IMR-90 (cell line): ENCODE results near the gene TSPYL1. TPM values are rescaled to one million over a fixed set of nuclear protein-coding genes. Genes with fewer than 3 reads are reported as not detected.

Source experiments
- ATAC-seq: fragments of 200-7000 bp; cut with Tn5 transposase; 2 replicates; pipeline ENCODE4 v1.9.1; 2020; ENCODE audit warnings: low read depth, mild to moderate bottlenecking, moderate library complexity
- BruUV-seq: library from RNA; stranded (reverse); fragments of 400-500 nt; replicated peaks from 2 replicates; lab custom pipeline; 2021; lab: Mats Ljungman, UMichigan
- CTCF ChIA-PET: fragments of 300-600 bp; formaldehyde crosslinking; extraction: SDS; loops from one replicate; lab custom pipeline; 2021; ENCODE audit warnings: antibody characterized with exemption; lab: Yijun Ruan, JAX
- POLR2A ChIA-PET: fragments of 300-600 bp; sonication (Branson Sonifier 250); formaldehyde crosslinking; loops from one replicate; lab custom pipeline; 2022; ENCODE audit warnings: antibody characterized with exemption; ENCODE audit not compliant: unreplicated experiment; lab: Charles Lee
- DNase-seq: peaks from one replicate; pipeline ENCODE4 v3.0.0; 2013
- H2AFZ ChIP-seq: replicated peaks from 2 replicates; pipeline ENCODE3; 2013; ENCODE audit warnings: low read length, mild to moderate bottlenecking; ENCODE audit not compliant: poor library complexity
- H2AK5ac ChIP-seq: 2 replicates; pipeline ENCODE4 v1.6.1; 2013; ENCODE audit warnings: low read depth, low read length, inconsistent platforms
- H2AK9ac ChIP-seq: replicated peaks from 2 replicates; pipeline ENCODE3; 2013; ENCODE audit warnings: mild to moderate bottlenecking, low read depth, low read length, moderate library complexity; ENCODE audit not compliant: poor library complexity
- H2BK120ac ChIP-seq: 2 replicates; pipeline ENCODE4 v1.6.1; 2013; ENCODE audit warnings: low read depth, low read length, inconsistent platforms
- H2BK15ac ChIP-seq: 3 replicates; pipeline ENCODE4 v1.6.1; 2013; ENCODE audit warnings: low read depth, low read length, inconsistent platforms
- H2BK20ac ChIP-seq: 2 replicates; pipeline ENCODE4 v1.6.1; 2013; ENCODE audit warnings: low read depth, mild to moderate bottlenecking, inconsistent platforms, low read length, moderate library complexity
- H2BK5ac ChIP-seq: 2 replicates; pipeline ENCODE4 v1.6.1; 2013; ENCODE audit warnings: mild to moderate bottlenecking, low read depth, low read length, inconsistent platforms; ENCODE audit not compliant: poor library complexity, severe bottlenecking
- H3K14ac ChIP-seq: replicated peaks from 2 replicates; pipeline ENCODE4 v1.6.1; 2013; ENCODE audit warnings: low read depth, low read length, inconsistent platforms
- H3K18ac ChIP-seq: 2 replicates; pipeline ENCODE4 v1.6.1; 2013; ENCODE audit warnings: low read depth, low read length, control low read depth
- H3K23ac ChIP-seq: 2 replicates; pipeline ENCODE4 v1.6.1; 2013; ENCODE audit warnings: low read depth, low read length, inconsistent platforms
- H3K27ac ChIP-seq: 2 replicates; pipeline ENCODE4 v1.5.1; 2013; ENCODE audit warnings: mild to moderate bottlenecking, control low read depth, low read length; ENCODE audit not compliant: insufficient read depth
- H3K27me3 ChIP-seq: 2 replicates; pipeline ENCODE4 v1.6.1; 2013; ENCODE audit warnings: low read length; ENCODE audit not compliant: control insufficient read depth, insufficient read depth
- H3K36me3 ChIP-seq: 2 replicates; pipeline ENCODE4 v1.6.1; 2013; ENCODE audit warnings: low read length, mixed read lengths; ENCODE audit not compliant: control insufficient read depth, insufficient read depth
- H3K4ac ChIP-seq: 2 replicates; pipeline ENCODE4 v1.6.1; 2013; ENCODE audit warnings: low read depth, low read length, inconsistent platforms
- H3K4me1 ChIP-seq: 2 replicates; pipeline ENCODE4 v1.6.1; 2013; ENCODE audit warnings: low read length, mixed read lengths; ENCODE audit not compliant: control insufficient read depth, insufficient read depth
- H3K4me2 ChIP-seq: 2 replicates; pipeline ENCODE4 v1.6.1; 2013; ENCODE audit warnings: low read depth, mild to moderate bottlenecking, control low read depth, low read length, moderate library complexity
- H3K4me3 ChIP-seq: 2 replicates; pipeline ENCODE4 v1.5.1; 2013; ENCODE audit warnings: low read depth, mild to moderate bottlenecking, control low read depth, low read length, moderate library complexity; ENCODE audit not compliant: insufficient read depth
- H3K56ac ChIP-seq: 2 replicates; pipeline ENCODE4 v1.6.1; 2013; ENCODE audit warnings: low read length, inconsistent platforms; ENCODE audit not compliant: insufficient read depth; ENCODE audit errors: extremely low read depth
- H3K79me1 ChIP-seq, 2 experiments: 2 replicates each; pipeline ENCODE4 v1.6.1; 2013; ENCODE audit warnings: low read length in 2 of 2, inconsistent platforms in 1 of 2, low read depth in 1 of 2
- H3K9ac ChIP-seq: 2 replicates; pipeline ENCODE4 v1.6.1; 2013; ENCODE audit warnings: low read depth, low read length, control low read depth
- H3K9me1 ChIP-seq: 2 replicates; pipeline ENCODE4 v1.6.1; 2013; ENCODE audit warnings: low read length, inconsistent platforms; ENCODE audit not compliant: insufficient read depth
- H3K9me3 ChIP-seq: 2 replicates; pipeline ENCODE4 v1.6.1; 2013; ENCODE audit warnings: low read length; ENCODE audit not compliant: control insufficient read depth, insufficient read depth
- H4K20me1 ChIP-seq: 2 replicates; pipeline ENCODE4 v1.6.1; 2013; ENCODE audit warnings: low read length, inconsistent platforms; ENCODE audit not compliant: insufficient read depth
- H4K5ac ChIP-seq: 2 replicates; pipeline ENCODE4 v1.6.1; 2013; ENCODE audit warnings: mild to moderate bottlenecking, low read depth, low read length, control low read depth
- H4K8ac ChIP-seq, 2 experiments: 2 replicates each; pipeline ENCODE4 v1.6.1; 2013; ENCODE audit warnings: low read depth in 2 of 2, low read length in 2 of 2, control low read depth in 1 of 2, inconsistent platforms in 1 of 2
- H4K91ac ChIP-seq: 2 replicates; pipeline ENCODE4 v1.6.1; 2013; ENCODE audit warnings: low read depth, low read length, inconsistent platforms; ENCODE audit not compliant: insufficient read depth
- BHLHE40 ChIP-seq: fragments of 150-350 bp; IDR thresholded peaks from 2 replicates; pipeline ENCODE4 v1.6.1; 2016; ENCODE audit warnings: mild to moderate bottlenecking, low read depth, low read length
- CEBPB ChIP-seq: IDR thresholded peaks from 2 replicates; pipeline ENCODE4 v1.6.1; 2012; ENCODE audit warnings: low read depth, low read length, improper control_type of control experiment
- CTCF ChIP-seq: conservative IDR thresholded peaks from 2 replicates; pipeline ENCODE4 v1.5.1; 2012; ENCODE audit warnings: mild to moderate bottlenecking, low read depth, low read length, improper control_type of control experiment
- ELK1 ChIP-seq: fragments of 150-350 bp; IDR thresholded peaks from 2 replicates; pipeline ENCODE4 v1.6.1; 2016; ENCODE audit warnings: low read depth, mild to moderate bottlenecking, low read length, moderate library complexity, borderline replicate concordance
- FOS ChIP-seq: fragments of 150-350 bp; IDR thresholded peaks from 2 replicates; pipeline ENCODE4 v1.6.1; 2016; ENCODE audit warnings: low read depth, low read length
- MAFK ChIP-seq: IDR thresholded peaks from 2 replicates; pipeline ENCODE4 v1.6.1; 2012; ENCODE audit warnings: low read depth, low read length, improper control_type of control experiment
- MAZ ChIP-seq: IDR thresholded peaks from 2 replicates; pipeline ENCODE4 v1.6.1; 2012; ENCODE audit warnings: low read depth, mild to moderate bottlenecking, low read length, improper control_type of control experiment, moderate library complexity, borderline replicate concordance
- MXI1 ChIP-seq: IDR thresholded peaks from 2 replicates; pipeline ENCODE4 v1.6.1; 2012; ENCODE audit warnings: low read depth, mild to moderate bottlenecking, low read length, moderate library complexity, borderline replicate concordance
- NFE2L2 ChIP-seq: fragments of 150-350 bp; IDR thresholded peaks from 2 replicates; pipeline ENCODE4 v1.6.1; 2016; ENCODE audit warnings: low read depth, mild to moderate bottlenecking, low read length
- POLR2A ChIP-seq: IDR thresholded peaks from 2 replicates; pipeline ENCODE4 v1.6.1; 2012; ENCODE audit warnings: mild to moderate bottlenecking, low read depth, low read length
- RAD21 ChIP-seq: IDR thresholded peaks from 2 replicates; pipeline ENCODE4 v1.6.1; 2012; ENCODE audit warnings: low read length, improper control_type of control experiment
- RCOR1 ChIP-seq: IDR thresholded peaks from 2 replicates; pipeline ENCODE4 v1.6.1; 2012; ENCODE audit warnings: mild to moderate bottlenecking, low read length, improper control_type of control experiment; ENCODE audit not compliant: insufficient replicate concordance
- RFX5 ChIP-seq: IDR thresholded peaks from 2 replicates; pipeline ENCODE4 v1.8.0; 2012; ENCODE audit warnings: low read depth, mild to moderate bottlenecking, low read length, moderate library complexity
- SMC3 ChIP-seq: fragments of 150-350 bp; IDR thresholded peaks from 2 replicates; pipeline ENCODE4 v1.6.1; 2016; ENCODE audit warnings: low read depth, mild to moderate bottlenecking, antibody characterized with exemption, low read length, moderate library complexity
- WGBS, 2 experiments: methylation state at CpG; one replicate each; pipeline versions ENCODE4 v1.1.5 to v1.1.7; 2013; ENCODE audit warnings: missing lambda C conversion rate in 2 of 2; ENCODE audit not compliant: insufficient read length in 1 of 2; ENCODE audit errors: extremely low coverage in 2 of 2; 5-methylcytosine and 5-hydroxymethylcytosine counted together
- dilution Hi-C: fragments of 300-500 bp; cut with HindIII; formaldehyde crosslinking; loops from one replicate; pipeline ENCODE4 v1.14.3; 2018; ENCODE audit warnings: low sequenced_read_pairs; ENCODE audit not compliant: unreplicated experiment
- in situ Hi-C: fragments of 300-500 bp; cut with MboI; formaldehyde crosslinking; loops from 3 replicates; pipeline ENCODE4 v1.14.3; 2019; ENCODE audit warnings: low sequenced_read_pairs, inconsistent platforms, mixed read lengths
- intact Hi-C: fragments of 100-400 bp; cut with micrococcal nuclease; formaldehyde crosslinking; loops from 2 replicates; pipeline ENCODE4 v1.10.0; 2022
- polyA plus RNA-seq, 3 experiments: library from polyadenylated mRNA; depleted of rRNA; stranded (reverse); fragments of >200 nt; gene quantifications; 2 replicates each; pipeline ENCODE4 v1.2.3, GENCODE V29; 2012; ENCODE audit warnings: low replicate concordance in 1 of 3
- total RNA-seq: library from RNA; depleted of rRNA; stranded (reverse); fragments of >200 nt; gene quantifications from 2 replicates; pipeline ENCODE4 v1.2.3, GENCODE V29; 2012

The TSPYL1 gene
- total and polyA plus RNA-seq, 2 of the 4 experiments (the other 2 are of a cell fraction), result 32.4 to 111 TPM

- in situ Hi-C loops, result no loop called here
- intact Hi-C loops, result no loop called here
- Histone ChIP-seq H2AFZ (no peak overlapping the region), H3K27me3 (no peaks in the 10 kb centered on the region), H2BK15ac (no peak overlapping the region), H2AK9ac (no peak overlapping the region), H2BK120ac (no peak overlapping the region), H3K9me1 (no peaks in the 10 kb centered on the region), H4K8ac (no peak overlapping the region), H3K56ac (no peak overlapping the region), H3K4me1 (peaks cover 2% of the 10 kb centered on the region; the same call in 1 of the 2 replicates), H3K4ac (no peak overlapping the region), H2BK20ac (no peak overlapping the region), H3K14ac (no peak overlapping the region), H3K18ac (no peak overlapping the region), H4K5ac (no peak overlapping the region), H3K9me3 (no peaks in the 10 kb centered on the region), H3K4me2 (no peak overlapping the region), H2AK5ac (no peak overlapping the region), H4K91ac (no peak overlapping the region), H3K36me3 (peaks cover 5% of the 10 kb centered on the region), H3K23ac (no peak overlapping the region), H3K4me3 (no peak overlapping the region), H3K79me1 (peaks cover 0 to 10% of the 10 kb centered on the region in 2 experiments; a peak in 2 of 4 replicates), H3K9ac (no peak overlapping the region), H3K27ac (no peak overlapping the region), H4K20me1 (peaks cover 3% of the 10 kb centered on the region; the same call in 1 of the 2 replicates), H2BK5ac (no peak overlapping the region)
- dilution Hi-C loops, result no loop called here
- no peak for TF ChIP-seq MAFK
- no peak for TF ChIP-seq POLR2A
- TF ChIP-seq RCOR1, result no peak
- TF ChIP-seq RAD21, result no peak
- no peak for TF ChIP-seq RFX5
- TF ChIP-seq NFE2L2, result no peak
- TF ChIP-seq BHLHE40, result no peak
- no peak for TF ChIP-seq CEBPB
- TF ChIP-seq FOS, result no peak
- no peak for TF ChIP-seq MAZ
- no peak for TF ChIP-seq MXI1
- no peak for TF ChIP-seq SMC3
- no peak for TF ChIP-seq CTCF
- TF ChIP-seq ELK1, result no peak
- ChIA-PET POLR2A (interaction anchor here (1.1 kb wide), 1 partner anchor 300 kb away, joined by 6 read pairs; the partner anchor contains the start of gene RWDD1), CTCF (no interaction called here)
- BruUV-seq, result no TSS peak
- DNase-seq, result no peak
- 0% methylated on average over 1 of the region's 2 CpGs; no CpG with 5 or more reads in 1 of the 2 experiments for WGBS, 2 experiments
- ATAC-seq, result no peak
These were observed 8.5 kb downstream of the TSPYL1 start for GRCh38 chr6:116271149-116271708.
